WTC11 (cell line): ENCODE results near the gene CD84.

ENCODE experiments used
- SP1 ChIP-seq: sonication (generic); formaldehyde crosslinking; conservative IDR thresholded peaks from 2 replicates; pipeline ENCODE4 v1.8.1; 2022; ENCODE audit warnings: missing genetic modification reagents
- TEAD4 ChIP-seq: sonication (generic); formaldehyde crosslinking; IDR thresholded peaks from 2 replicates; pipeline ENCODE4 v1.8.0; 2022; ENCODE audit warnings: mild to moderate bottlenecking, missing genetic modification reagents
- USF1 ChIP-seq: sonication (generic); formaldehyde crosslinking; IDR thresholded peaks from 2 replicates; pipeline ENCODE4 v1.8.0; 2022; ENCODE audit warnings: mild to moderate bottlenecking, missing genetic modification reagents
- ZNF263 ChIP-seq: sonication (generic); formaldehyde crosslinking; IDR thresholded peaks from 2 replicates; pipeline ENCODE4 v1.8.1; 2022; ENCODE audit warnings: low read depth, mild to moderate bottlenecking, moderate library complexity, missing genetic modification reagents

GRCh38 chr1:160615660-160616059 is 36.4 kb upstream of the CD84 start:
- TF ChIP-seq TEAD4 (CRISPR knock-in tag) (no peak), ZNF263 (CRISPR knock-in tag) (no peak), SP1 (CRISPR knock-in tag) (no peak), USF1 (CRISPR knock-in tag) (no peak)
